ENCODE measurements around the gene ARPC5. TPM values are rescaled to one million over a fixed set of nuclear protein-coding genes. Genes with fewer than 3 reads are reported as not detected.

The ARPC5 gene
- total and polyA plus RNA-seq, 8 donors = 17.5 to 68.0 (median 32.3) TPM

DNA sequence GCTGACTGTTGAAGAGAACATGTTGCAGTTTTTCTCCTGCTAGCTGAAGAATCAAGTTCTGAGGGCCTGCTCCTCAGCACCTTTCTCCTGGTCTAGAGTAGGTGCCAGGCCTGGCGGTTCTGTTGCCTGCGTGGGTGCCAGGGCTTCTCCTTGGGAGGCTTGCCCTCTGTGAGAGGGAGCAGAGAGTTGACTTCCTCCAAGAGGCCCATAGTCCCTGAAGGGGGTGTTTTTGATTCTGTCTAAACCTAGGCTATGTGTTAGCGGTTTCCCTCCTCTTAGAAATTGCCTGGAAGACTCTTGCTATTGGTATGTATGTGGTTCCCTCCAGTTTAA lies 17.8 kb upstream of the ARPC5 start:
- no peak for FAIRE-seq
- Histone ChIP-seq H3K27ac (no peak overlapping the region), H3K4me3 (no peak overlapping the region), H3K9me3 (no peaks in the 10 kb centered on the region), H3K27me3 (no peaks in the 10 kb centered on the region), H3K4me1 (peaks cover 0 to 3% (median 0%) of the 10 kb centered on the region in 3 donors), H3K36me3 (no peaks in the 10 kb centered on the region)
- intact Hi-C loops (cut with DNase I) = loop anchor here (5.0 to 10.0 kb wide), 3 partner anchors 259 to 264 kb away; no protein-coding TSS in a partner anchor
- peak in 1 of 4 donors; percentile 4 for ATAC-seq
- TF ChIP-seq CTCF (IDR thresholded peaks at IDR 0.05) = no peak
- 75 to 80% methylated on average over 3 of the region's 3 CpGs for WGBS, 2 donors
- DNase-seq = no peak

- no peaks in the 10 kb centered on the region for H3K27me3 ChIP-seq
- no peak within 1 kb of the TSS for H3K27ac ChIP-seq
- TF ChIP-seq CTCF (IDR thresholded peaks at IDR 0.05) = no peak
- peaks cover 0 to 3% (median 0%) of the 10 kb centered on the region in 3 donors for H3K4me1 ChIP-seq
- no peaks in the 10 kb centered on the region for H3K9me3 ChIP-seq
- H3K4me3 ChIP-seq = no peak within 1 kb of the TSS
- intact Hi-C loops (cut with DNase I) = loop anchor here (5.0 to 10.0 kb wide), 3 partner anchors 259 to 264 kb away; no protein-coding TSS in a partner anchor
- WGBS, 2 donors = 47% methylated on average over 5 of the region's 5 CpGs
- DNase-seq (no peak), FAIRE-seq (no peak), ATAC-seq (peak in 3 of 4 donors; percentile 39 to 76 (median 75))
- H3K36me3 ChIP-seq = no peaks in the 10 kb centered on the region
These were observed 17.2 kb upstream of the ARPC5 start, which contains the start of gene APOBEC4 for GRCh38 chr1:183652547-183653461. Gene APOBEC4, minus strand, starts transcription at chr1:183653316. Its CDS starts 4,535 bp downstream, at chr1:183648781.

- no peak overlapping the region for H3K27ac ChIP-seq
These were observed 16.5 kb upstream of the ARPC5 start for GRCh38 chr1:183652107-183652506.

DNA sequence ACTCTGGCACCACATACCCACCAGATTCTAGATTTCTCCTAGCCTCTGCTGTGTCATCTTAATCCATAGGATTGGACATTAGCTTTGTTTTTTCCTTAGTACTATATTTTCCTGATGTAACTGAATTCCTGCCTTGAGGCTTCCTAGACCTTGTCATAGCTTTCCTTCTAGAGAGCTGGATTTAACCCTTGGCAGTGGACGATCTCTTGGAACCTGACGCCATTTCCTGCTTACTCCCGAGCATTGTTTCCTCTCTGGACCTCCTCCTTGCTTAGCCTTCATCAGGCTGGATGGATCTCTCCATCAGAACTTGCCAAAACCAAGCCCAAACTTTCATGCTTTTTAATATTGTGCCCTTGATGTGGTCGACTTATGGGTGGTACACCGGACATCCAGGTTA lies 16.0 kb upstream of the ARPC5 start:
- 74 to 79% methylated on average over 5 of the region's 5 CpGs for WGBS, 2 donors

More at GRCh38 chr1:183652107-183652506, 16.5 kb upstream of the ARPC5 start:
- H3K9me3 ChIP-seq = no peaks in the 10 kb centered on the region
- ATAC-seq (no peak), FAIRE-seq (no peak), DNase-seq (no peak)
- no peak overlapping the region for H3K4me3 ChIP-seq
- no peak for TF ChIP-seq CTCF (IDR thresholded peaks at IDR 0.05)
- no peaks in the 10 kb centered on the region for H3K27me3 ChIP-seq
- intact Hi-C loops (cut with DNase I) = loop anchor here (5.0 to 10.0 kb wide), 3 partner anchors 260 to 265 kb away; no protein-coding TSS in a partner anchor
- no peaks in the 10 kb centered on the region for H3K36me3 ChIP-seq
- H3K4me1 ChIP-seq = peaks cover 0 to 3% (median 0%) of the 10 kb centered on the region in 3 donors
- WGBS, 2 donors = 46 to 69% methylated on average over 1 of the region's 1 CpG

More for the DNA sequence above, 16.0 kb upstream of the ARPC5 start:
- intact Hi-C loops (cut with DNase I) = loop anchor here (5.0 to 10.0 kb wide), 3 partner anchors 261 to 266 kb away; no protein-coding TSS in a partner anchor
- ATAC-seq = no peak
- H3K27ac ChIP-seq = no peak overlapping the region
- no peaks in the 10 kb centered on the region for H3K27me3 ChIP-seq
- no peak overlapping the region for H3K4me3 ChIP-seq
- DNase-seq = no peak
- no peaks in the 10 kb centered on the region for H3K9me3 ChIP-seq
- TF ChIP-seq CTCF (IDR thresholded peaks at IDR 0.05) = no peak
- peaks cover 0 to 3% (median 0%) of the 10 kb centered on the region in 3 donors for H3K4me1 ChIP-seq
- H3K36me3 ChIP-seq = no peaks in the 10 kb centered on the region
- no peak for FAIRE-seq

Measured in pancreas (tissue), 10 donors.